Keratinocyte (primary cell): ENCODE measurements around the gene SLC25A42.

ENCODE experiments used
- EZH2 ChIP-seq: IDR thresholded peaks from one replicate; pipeline ENCODE4 v1.6.1; 2012; ENCODE audit warnings: inconsistent platforms, mild to moderate bottlenecking, low read length, moderate library complexity
- TF ChIP-seq, protein P1 (sequence below), 3 experiments: IDR thresholded peaks in 1 of 3; conservative IDR thresholded peaks in 1 of 3; optimal IDR thresholded peaks in 1 of 3; 2 replicates in 2 of 3; 3 replicates in 1 of 3; pipeline versions ENCODE3 to v1.5.1; 2011; ENCODE audit warnings: low read length in 3 of 3, mild to moderate bottlenecking in 3 of 3, moderate library complexity in 2 of 3, control low read depth in 1 of 3, inconsistent platforms in 1 of 3; ENCODE audit not compliant: insufficient read depth in 2 of 3; ENCODE audit errors: extremely low read depth in 1 of 3

- TF ChIP-seq, protein P1, sequence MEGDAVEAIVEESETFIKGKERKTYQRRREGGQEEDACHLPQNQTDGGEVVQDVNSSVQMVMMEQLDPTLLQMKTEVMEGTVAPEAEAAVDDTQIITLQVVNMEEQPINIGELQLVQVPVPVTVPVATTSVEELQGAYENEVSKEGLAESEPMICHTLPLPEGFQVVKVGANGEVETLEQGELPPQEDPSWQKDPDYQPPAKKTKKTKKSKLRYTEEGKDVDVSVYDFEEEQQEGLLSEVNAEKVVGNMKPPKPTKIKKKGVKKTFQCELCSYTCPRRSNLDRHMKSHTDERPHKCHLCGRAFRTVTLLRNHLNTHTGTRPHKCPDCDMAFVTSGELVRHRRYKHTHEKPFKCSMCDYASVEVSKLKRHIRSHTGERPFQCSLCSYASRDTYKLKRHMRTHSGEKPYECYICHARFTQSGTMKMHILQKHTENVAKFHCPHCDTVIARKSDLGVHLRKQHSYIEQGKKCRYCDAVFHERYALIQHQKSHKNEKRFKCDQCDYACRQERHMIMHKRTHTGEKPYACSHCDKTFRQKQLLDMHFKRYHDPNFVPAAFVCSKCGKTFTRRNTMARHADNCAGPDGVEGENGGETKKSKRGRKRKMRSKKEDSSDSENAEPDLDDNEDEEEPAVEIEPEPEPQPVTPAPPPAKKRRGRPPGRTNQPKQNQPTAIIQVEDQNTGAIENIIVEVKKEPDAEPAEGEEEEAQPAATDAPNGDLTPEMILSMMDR (optimal IDR thresholded peaks at IDR 0.05 in 1 of 3, IDR thresholded peaks at IDR 0.05 in 1 of 3, conservative IDR thresholded peaks at IDR 0.05 in 1 of 3; ENCODE audit: extremely low read depth in 1 of 3, insufficient read depth in 2 of 3, low read length in 3 of 3) = no peak
- no peak for TF ChIP-seq EZH2
Observed at GRCh38 chr19:19068659-19069654, 5.2 kb downstream of the SLC25A42 start.
